Upper lobe of left lung (tissue), 6 donors: ENCODE measurements around the gene EYA2. TPM values are rescaled to one million over a fixed set of nuclear protein-coding genes. Genes with fewer than 3 reads are reported as not detected.

Source experiments
- ATAC-seq, 2 donors: fragments of 200-7000 bp; cut with Tn5 transposase; one replicate each; pipeline ENCODE4 v1.9.1; 2022; ENCODE audit warnings: mild to moderate bottlenecking in 2 of 2, moderate library complexity in 2 of 2; ENCODE audit not compliant: low FRiP score in 2 of 2
- DNase-seq, 2 donors: peaks; one replicate each; pipeline ENCODE4 v3.0.0-alpha.2; 2019 to 2020
- H3K27ac ChIP-seq, 4 donors: fragments of 200-600 bp; sonication (generic); one replicate each; pipeline ENCODE4 v1.5.1; 2016 to 2019
- H3K27me3 ChIP-seq, 4 donors: fragments of 200-600 bp; sonication (generic); one replicate each; pipeline ENCODE4 v1.5.1; 2017 to 2019
- H3K36me3 ChIP-seq, 4 donors: fragments of 200-600 bp; sonication (generic); one replicate each; pipeline ENCODE4 v1.5.1; 2016 to 2019
- H3K4me1 ChIP-seq, 4 donors: fragments of 200-600 bp; sonication (generic); one replicate each; pipeline ENCODE4 v1.5.1; 2018 to 2019
- H3K4me3 ChIP-seq, 4 donors: fragments of 200-600 bp; sonication (generic); one replicate each; pipeline ENCODE4 v1.5.1; 2017 to 2019; ENCODE audit warnings: mild to moderate bottlenecking in 2 of 4, moderate library complexity in 1 of 4
- H3K9me3 ChIP-seq, 4 donors: fragments of 200-600 bp; sonication (generic); one replicate each; pipeline ENCODE4 v1.5.1; 2018 to 2019
- EP300 ChIP-seq, 4 donors: sonication (generic); formaldehyde crosslinking; IDR thresholded peaks; one replicate each; pipeline ENCODE4 v1.5.1; 2017; ENCODE audit warnings: antibody characterized with exemption in 4 of 4, control low read depth in 2 of 4
- POLR2A ChIP-seq, 4 donors: fragments of 450-650 bp; IDR thresholded peaks; one replicate each; pipeline ENCODE4 v1.5.1; 2016 to 2017; ENCODE audit warnings: antibody characterized with exemption in 4 of 4, mild to moderate bottlenecking in 2 of 4
- POLR2AphosphoS5 ChIP-seq, 2 donors: sonication (generic); formaldehyde crosslinking; IDR thresholded peaks; one replicate each; pipeline ENCODE4 v1.5.1; 2017; ENCODE audit warnings: antibody characterized with exemption in 2 of 2
- WGBS, 2 donors: methylation state at CpG; one replicate each; pipeline ENCODE4 v1.1.5; 2017 to 2018; 5-methylcytosine and 5-hydroxymethylcytosine counted together
- total RNA-seq, 6 donors: library from RNA; depleted of rRNA in 4 of 6; stranded (reverse); fragments of >200 nt in 4 of 6; gene quantifications; one replicate each; pipeline versions ENCODE4 v1.1.0 to v1.2.1, GENCODE V29; 2016 to 2021
- TF ChIP-seq, protein P1 (sequence below), 6 experiments: fragments of 450-650 bp in 4 of 6; fragments of 200-600 bp in 2 of 6; sonication (generic) in 2 of 6; IDR thresholded peaks; one replicate each; pipeline ENCODE4 v1.5.1; 2016 to 2019; ENCODE audit warnings: antibody characterized with exemption in 6 of 6
- donor health status: DM: no; HTN: no; CAD: no; lungs with moderate emphysema.
- donor health status: DM: no; HTN: yes; CAD: no; lungs with severe emphysema.

EYA2 gene
- total RNA-seq, 6 donors from 2014 or later, result 0.66 to 9.4 (median 3.0) TPM

DNA sequence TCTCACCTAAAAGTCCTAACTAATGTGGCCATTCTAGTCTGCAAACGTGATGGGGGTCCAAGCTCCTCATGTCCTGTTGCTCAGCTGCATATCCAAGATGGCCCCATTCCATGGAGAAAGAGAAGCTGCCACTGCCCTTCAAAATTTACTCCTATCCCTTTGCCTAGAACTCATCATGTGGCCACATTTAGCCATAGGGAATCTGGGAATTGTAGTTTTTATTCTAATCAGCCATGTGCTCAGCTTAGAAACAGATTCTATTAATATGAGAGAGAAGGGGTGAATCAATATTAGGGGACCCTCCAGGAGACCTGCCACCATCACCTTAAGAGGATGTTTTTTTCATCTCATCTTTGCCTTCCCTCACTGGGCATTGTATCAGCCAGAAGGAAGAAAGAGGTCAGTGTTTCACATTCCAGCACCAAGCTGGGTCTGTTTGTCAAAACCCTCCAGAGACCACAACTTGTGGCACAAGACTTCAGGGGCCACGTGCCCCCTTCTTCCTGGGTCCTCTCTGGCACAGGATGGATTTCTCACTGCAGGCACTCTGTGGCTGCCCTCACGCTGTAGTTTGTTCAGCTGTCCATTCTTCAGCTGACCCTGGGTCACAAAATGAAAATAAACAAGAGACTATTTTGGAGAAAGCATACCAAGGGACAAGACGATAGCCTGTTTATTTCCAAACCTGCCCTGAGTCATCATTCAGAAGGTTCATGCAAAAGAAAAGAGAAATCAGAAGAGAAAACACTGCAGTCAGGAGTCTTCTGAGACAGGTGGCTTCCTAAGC is 172.0 kb downstream of the EYA2 start:
- H3K9me3 ChIP-seq, result peaks cover 5 to 24% (median 12%) of the 10 kb centered on the region in 4 donors
- no peaks in the 10 kb centered on the region for H3K27me3 ChIP-seq
- 42 to 49% methylated on average over 4 of the region's 4 CpGs for WGBS, 2 donors
- no peak overlapping the region for H3K27ac ChIP-seq
- DNase-seq (no peak), ATAC-seq (no peak)
- no peaks in the 10 kb centered on the region for H3K36me3 ChIP-seq
- H3K4me3 ChIP-seq, result no peak overlapping the region
- TF ChIP-seq POLR2AphosphoS5 (IDR thresholded peaks at IDR 0.05) (no peak), POLR2A (IDR thresholded peaks at IDR 0.05) (no peak), EP300 (IDR thresholded peaks at IDR 0.05) (no peak)
- TF ChIP-seq, protein P1, sequence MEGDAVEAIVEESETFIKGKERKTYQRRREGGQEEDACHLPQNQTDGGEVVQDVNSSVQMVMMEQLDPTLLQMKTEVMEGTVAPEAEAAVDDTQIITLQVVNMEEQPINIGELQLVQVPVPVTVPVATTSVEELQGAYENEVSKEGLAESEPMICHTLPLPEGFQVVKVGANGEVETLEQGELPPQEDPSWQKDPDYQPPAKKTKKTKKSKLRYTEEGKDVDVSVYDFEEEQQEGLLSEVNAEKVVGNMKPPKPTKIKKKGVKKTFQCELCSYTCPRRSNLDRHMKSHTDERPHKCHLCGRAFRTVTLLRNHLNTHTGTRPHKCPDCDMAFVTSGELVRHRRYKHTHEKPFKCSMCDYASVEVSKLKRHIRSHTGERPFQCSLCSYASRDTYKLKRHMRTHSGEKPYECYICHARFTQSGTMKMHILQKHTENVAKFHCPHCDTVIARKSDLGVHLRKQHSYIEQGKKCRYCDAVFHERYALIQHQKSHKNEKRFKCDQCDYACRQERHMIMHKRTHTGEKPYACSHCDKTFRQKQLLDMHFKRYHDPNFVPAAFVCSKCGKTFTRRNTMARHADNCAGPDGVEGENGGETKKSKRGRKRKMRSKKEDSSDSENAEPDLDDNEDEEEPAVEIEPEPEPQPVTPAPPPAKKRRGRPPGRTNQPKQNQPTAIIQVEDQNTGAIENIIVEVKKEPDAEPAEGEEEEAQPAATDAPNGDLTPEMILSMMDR (IDR thresholded peaks at IDR 0.05), result no peak
- H3K4me1 ChIP-seq, result no peaks in the 10 kb centered on the region

DNA sequence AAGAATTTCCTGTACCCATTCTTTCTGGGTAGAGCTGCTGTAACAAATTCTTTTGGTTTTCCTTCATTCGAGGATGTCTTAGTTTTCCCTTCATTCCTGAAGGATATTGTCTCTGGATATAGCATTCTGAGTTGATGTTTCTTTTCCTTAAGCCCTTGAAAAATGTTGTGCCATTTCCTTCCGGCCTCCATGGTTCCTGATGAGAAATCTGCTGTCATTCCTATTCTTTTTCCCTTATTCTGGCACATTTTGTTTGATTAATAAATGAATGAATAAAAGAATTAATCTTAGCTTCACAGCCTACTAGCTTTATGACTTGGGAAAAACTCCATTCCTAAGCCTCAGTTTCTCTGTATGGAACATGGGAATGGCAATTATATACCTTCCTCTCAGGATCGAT is 173.1 kb downstream of the EYA2 start:
- H3K27ac ChIP-seq, result no peak overlapping the region
- TF ChIP-seq EP300 (IDR thresholded peaks at IDR 0.05) (no peak), POLR2AphosphoS5 (IDR thresholded peaks at IDR 0.05) (no peak), POLR2A (IDR thresholded peaks at IDR 0.05) (no peak)
- TF ChIP-seq, protein P1 (IDR thresholded peaks at IDR 0.05), result no peak
- H3K9me3 ChIP-seq, result peaks cover 5 to 24% (median 12%) of the 10 kb centered on the region in 4 donors
- H3K4me1 ChIP-seq, result no peaks in the 10 kb centered on the region
- H3K4me3 ChIP-seq, result no peak overlapping the region
- 83 to 89% methylated on average over 3 of the region's 3 CpGs for WGBS, 2 donors
- no peaks in the 10 kb centered on the region for H3K27me3 ChIP-seq
- no peaks in the 10 kb centered on the region for H3K36me3 ChIP-seq
- DNase-seq (no peak), ATAC-seq (no peak)

DNA sequence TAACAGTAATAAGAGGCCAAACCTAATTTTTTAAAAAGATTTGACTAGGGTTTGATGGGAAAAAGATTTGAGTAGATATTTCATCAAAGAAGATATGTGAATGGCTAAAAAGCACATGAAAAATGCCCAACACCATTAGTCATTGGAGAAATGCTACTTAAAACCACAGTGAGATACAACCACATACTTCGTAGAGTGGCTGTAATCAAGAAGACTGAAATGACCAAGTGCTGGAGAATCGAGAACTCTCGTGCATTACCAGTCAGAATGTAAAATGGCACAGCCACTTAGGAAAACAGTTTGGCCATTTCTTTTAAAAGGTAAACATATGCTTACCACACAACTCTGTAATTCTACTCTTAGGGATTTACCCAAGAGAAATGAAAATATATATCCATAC is 175.5 kb downstream of the EYA2 start:
- 91 to 93% methylated on average over 3 of the region's 3 CpGs for WGBS, 2 donors
- ATAC-seq, result no peak

DNA sequence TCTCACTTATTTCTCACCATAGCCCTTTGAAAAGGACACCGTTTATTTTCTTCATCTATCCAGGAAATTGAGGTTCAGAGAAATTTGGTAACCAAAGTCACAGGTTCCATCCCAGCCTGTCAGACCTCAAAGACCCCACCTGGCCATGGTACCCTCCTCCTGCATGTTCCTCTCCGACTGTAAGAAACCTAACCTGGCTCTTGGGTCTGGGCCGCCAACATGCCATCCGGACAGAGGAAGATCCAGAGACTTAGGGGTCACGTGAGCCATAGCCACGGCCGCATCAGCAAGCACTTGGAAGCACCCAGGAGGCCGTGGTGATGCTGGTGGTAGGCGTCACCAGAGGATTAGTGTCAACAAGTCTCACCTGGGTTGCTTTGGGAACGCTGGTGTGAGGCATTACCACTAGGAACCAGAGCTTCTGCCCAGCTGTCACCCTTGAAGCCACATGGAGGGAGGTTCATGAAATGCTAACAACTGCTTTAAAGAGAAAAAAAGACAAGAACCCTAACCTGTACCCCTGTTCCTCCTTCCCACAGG is 177.1 kb downstream of the EYA2 start:
- Histone ChIP-seq H3K27ac (no peak overlapping the region), H3K4me3 (no peak overlapping the region), H3K27me3 (no peaks in the 10 kb centered on the region), H3K9me3 (peaks cover 5 to 34% (median 12%) of the 10 kb centered on the region in 4 donors), H3K4me1 (no peaks in the 10 kb centered on the region), H3K36me3 (no peaks in the 10 kb centered on the region)
- ATAC-seq, result no peak
- no peak for DNase-seq
- TF ChIP-seq, protein P1 (IDR thresholded peaks at IDR 0.05), result no peak
- TF ChIP-seq POLR2AphosphoS5 (IDR thresholded peaks at IDR 0.05), result no peak
- no peak for TF ChIP-seq POLR2A (IDR thresholded peaks at IDR 0.05)
- TF ChIP-seq EP300 (IDR thresholded peaks at IDR 0.05), result no peak
- 81 to 91% methylated on average over 10 of the region's 10 CpGs for WGBS, 2 donors

More for the DNA sequence above, 175.5 kb downstream of the EYA2 start:
- Histone ChIP-seq H3K4me3 (no peak overlapping the region), H3K27me3 (no peaks in the 10 kb centered on the region), H3K36me3 (no peaks in the 10 kb centered on the region), H3K9me3 (peaks cover 5 to 24% (median 12%) of the 10 kb centered on the region in 4 donors), H3K27ac (no peak overlapping the region), H3K4me1 (no peaks in the 10 kb centered on the region)
- no peak for TF ChIP-seq EP300 (IDR thresholded peaks at IDR 0.05)
- TF ChIP-seq, protein P1 (IDR thresholded peaks at IDR 0.05), result no peak
- no peak for TF ChIP-seq POLR2AphosphoS5 (IDR thresholded peaks at IDR 0.05)
- TF ChIP-seq POLR2A (IDR thresholded peaks at IDR 0.05), result no peak
- DNase-seq, result no peak
